T-cell (primary cell): ENCODE results near the gene PTPRD. TPM values are rescaled to one million over a fixed set of nuclear protein-coding genes. Genes with fewer than 3 reads are reported as not detected.

Experiments used
- ATAC-seq, 4 experiments: fragments of 200-7000 bp in 3 of 4; fragments of 150-1000 bp in 1 of 4; cut with Tn5 transposase; replicated peaks in 1 of 4; 1 replicate in 3 of 4; 2 replicates in 1 of 4; pipeline ENCODE4 v1.10.0; 2021; ENCODE audit warnings: moderate library complexity in 3 of 4, mild to moderate bottlenecking in 2 of 4, moderate number of reproducible peaks in 1 of 4
- CTCF ChIA-PET, 2 donors: fragments of 300-600 bp; sonication (Branson Sonifier 250); formaldehyde crosslinking; loops; one replicate each; lab custom pipeline; 2022; ENCODE audit warnings: antibody characterized with exemption in 2 of 2; lab: Charles Lee
- POLR2A ChIA-PET, 2 donors: fragments of 300-600 bp; sonication (Branson Sonifier 250); formaldehyde crosslinking; loops; one replicate each; lab custom pipeline; 2022; ENCODE audit warnings: antibody characterized with exemption in 2 of 2; lab: Charles Lee
- DNase-seq, 35 experiments: peaks; one replicate each; pipeline versions ENCODE4 v3.0.0 to v3.0.0-alpha.2; 2013 to 2023
- H3K27ac ChIP-seq: one replicate; pipeline ENCODE4 v1.5.1; 2013; ENCODE audit warnings: low read length
- H3K27me3 ChIP-seq, 2 experiments: replicated peaks in 1 of 2; 1 replicate in 1 of 2; 2 replicates in 1 of 2; pipeline versions ENCODE4 v1.6.1 to v1.7.0; 2013; ENCODE audit warnings: low read length in 1 of 2, mixed read lengths in 1 of 2; ENCODE audit not compliant: control insufficient read depth in 2 of 2, insufficient read depth in 2 of 2; ENCODE audit errors: extremely low read depth in 1 of 2
- H3K36me3 ChIP-seq, 2 donors: 1 replicate in 1 of 2; 2 replicates in 1 of 2; pipeline versions ENCODE4 v1.6.1 to v1.7.0; 2013; ENCODE audit warnings: low read length in 1 of 2; ENCODE audit not compliant: control insufficient read depth in 2 of 2, insufficient read depth in 1 of 2; ENCODE audit errors: extremely low read depth in 1 of 2
- H3K4me1 ChIP-seq, 2 experiments: 1 replicate in 1 of 2; 2 replicates in 1 of 2; pipeline versions ENCODE4 v1.6.1 to v1.7.0; 2013; ENCODE audit warnings: low read length in 2 of 2, mixed read lengths in 1 of 2; ENCODE audit not compliant: insufficient read depth in 2 of 2, control insufficient read depth in 1 of 2; ENCODE audit errors: extremely low read depth in 1 of 2
- H3K4me3 ChIP-seq, 2 donors: 1 replicate in 1 of 2; 2 replicates in 1 of 2; pipeline versions ENCODE4 v1.5.1 to v1.7.0; 2013; ENCODE audit warnings: mild to moderate bottlenecking in 2 of 2, low read length in 1 of 2, moderate library complexity in 1 of 2; ENCODE audit not compliant: control insufficient read depth in 1 of 2; ENCODE audit errors: extremely low read depth in 1 of 2
- H3K9me3 ChIP-seq: 2 replicates; pipeline ENCODE4 v1.7.0; 2013
- H3K27ac Mint-ChIP-seq, 2 donors: one replicate each; pipeline ENCODE4 v1.8.0; 2020 to 2021; ENCODE audit warnings: mild to moderate bottlenecking in 2 of 2, mixed read lengths in 2 of 2
- H3K27me3 Mint-ChIP-seq, 2 donors: one replicate each; pipeline ENCODE4 v1.8.0; 2021 to 2022; ENCODE audit warnings: mixed read lengths in 2 of 2
- H3K36me3 Mint-ChIP-seq: one replicate; pipeline ENCODE4 v1.8.0; 2021; ENCODE audit warnings: mixed read lengths
- H3K4me1 Mint-ChIP-seq, 3 donors: one replicate each; pipeline ENCODE4 v1.8.0; 2020 to 2022; ENCODE audit warnings: mixed read lengths in 3 of 3, mild to moderate bottlenecking in 1 of 3
- H3K4me3 Mint-ChIP-seq, 3 donors: one replicate each; pipeline ENCODE4 v1.8.0; 2020 to 2022; ENCODE audit warnings: mild to moderate bottlenecking in 3 of 3, mixed read lengths in 3 of 3, moderate library complexity in 3 of 3
- H3K9me3 Mint-ChIP-seq, 3 donors: one replicate each; pipeline ENCODE4 v1.8.0; 2020 to 2022; ENCODE audit warnings: mixed read lengths in 3 of 3
- WGBS: methylation state at CpG from one replicate; pipeline ENCODE4 v1.1.5; 2013; ENCODE audit warnings: missing lambda C conversion rate; ENCODE audit not compliant: insufficient coverage; 5-methylcytosine and 5-hydroxymethylcytosine counted together
- total RNA-seq, 35 experiments: library from RNA in 6 of 35; stranded (reverse) in 6 of 35; fragments of 120-200 nt in 1 of 35; gene quantifications; one replicate each; pipeline versions ENCODE4 v1.2.1 to v1.2.4 and lab custom pipeline; 2013 to 2026

The PTPRD gene
- total RNA-seq, 5 donors from 2014 or later (not counting 1 experiment from before 2014, with no cell fraction given), result 0.13 to 0.61 (median 0.38) TPM; not detected in 2

DNA sequence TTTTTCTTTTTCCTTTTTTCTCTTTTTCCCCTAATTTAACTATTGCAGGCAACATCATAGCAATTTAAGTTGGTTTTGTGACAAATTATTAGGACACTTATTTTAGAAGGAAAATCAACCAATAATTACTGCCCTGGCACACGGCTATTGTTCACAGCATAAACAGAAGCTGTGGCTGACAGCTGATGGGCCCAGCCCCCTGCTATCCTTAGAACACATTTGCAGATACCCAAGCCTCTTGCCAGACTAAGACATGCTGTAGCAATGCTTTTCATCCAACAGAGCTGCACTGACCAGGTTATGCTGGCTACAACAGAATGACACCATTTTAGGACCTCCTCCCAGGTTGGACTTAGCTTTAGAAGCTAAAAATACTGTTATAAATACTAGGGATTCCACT lies 1960.5 kb downstream of the PTPRD start:
- Histone ChIP-seq H3K36me3 (no peaks in the 10 kb centered on the region), H3K27me3 (no peaks in the 10 kb centered on the region), H3K4me3 (no peak overlapping the region), H3K27ac (no peak overlapping the region), H3K9me3 (no peaks in the 10 kb centered on the region), H3K4me1 (no peaks in the 10 kb centered on the region)
- DNase-seq, result no peak
- Mint-ChIP-seq H3K27ac (no peak overlapping the region), H3K4me1 (no peaks in the 10 kb centered on the region), H3K9me3 (no peaks in the 10 kb centered on the region), H3K4me3 (no peak overlapping the region), H3K36me3 (no peaks in the 10 kb centered on the region), H3K27me3 (no peaks in the 10 kb centered on the region)
- ChIA-PET CTCF (interaction anchor here in 1 of 2 donors (0.6 kb wide), 1 partner anchor 1892 kb away, joined by 3 read pairs; no protein-coding TSS in a partner anchor), POLR2A (interaction anchor here in 1 of 2 donors (0.6 kb wide), 1 partner anchor 195 kb away, joined by 4 read pairs; no protein-coding TSS in a partner anchor)
- no CpG with 5 or more reads among the region's 1 CpG for WGBS
- no peak for ATAC-seq

DNA sequence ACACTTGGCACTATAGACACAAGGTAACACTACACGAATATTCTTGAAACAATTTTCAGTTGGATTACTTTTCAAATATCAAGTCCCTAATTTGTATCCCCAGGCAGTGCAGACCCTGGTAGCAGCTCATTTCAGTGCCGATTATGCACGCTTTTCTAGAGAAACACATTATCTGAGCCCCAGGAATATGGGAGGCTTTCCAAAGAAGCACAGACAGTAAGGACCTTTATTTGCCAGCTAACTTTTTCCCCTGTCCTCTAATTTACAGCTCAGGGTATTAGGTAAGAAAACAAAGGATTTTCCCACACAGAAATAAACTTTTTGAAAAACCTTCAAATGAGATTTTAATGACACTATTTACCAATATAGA lies 1961.0 kb downstream of the PTPRD start:
- POLR2A ChIA-PET, result interaction anchor here in 1 of 2 donors (0.6 kb wide), 2 partner anchors 11 to 194 kb away, joined by 4 read pairs; no protein-coding TSS in a partner anchor
- Mint-ChIP-seq H3K27me3 (no peaks in the 10 kb centered on the region), H3K4me1 (no peaks in the 10 kb centered on the region), H3K36me3 (no peaks in the 10 kb centered on the region), H3K27ac (no peak overlapping the region), H3K4me3 (no peak overlapping the region), H3K9me3 (no peaks in the 10 kb centered on the region)
- Histone ChIP-seq H3K4me3 (no peak overlapping the region), H3K27me3 (no peaks in the 10 kb centered on the region), H3K27ac (no peak overlapping the region), H3K4me1 (no peaks in the 10 kb centered on the region), H3K9me3 (no peaks in the 10 kb centered on the region), H3K36me3 (no peaks in the 10 kb centered on the region)
- WGBS, result 100% methylated on average over 1 of the region's 3 CpGs
- ATAC-seq (no peak), DNase-seq (no peak)
- CTCF ChIA-PET, result no interaction called here

DNA sequence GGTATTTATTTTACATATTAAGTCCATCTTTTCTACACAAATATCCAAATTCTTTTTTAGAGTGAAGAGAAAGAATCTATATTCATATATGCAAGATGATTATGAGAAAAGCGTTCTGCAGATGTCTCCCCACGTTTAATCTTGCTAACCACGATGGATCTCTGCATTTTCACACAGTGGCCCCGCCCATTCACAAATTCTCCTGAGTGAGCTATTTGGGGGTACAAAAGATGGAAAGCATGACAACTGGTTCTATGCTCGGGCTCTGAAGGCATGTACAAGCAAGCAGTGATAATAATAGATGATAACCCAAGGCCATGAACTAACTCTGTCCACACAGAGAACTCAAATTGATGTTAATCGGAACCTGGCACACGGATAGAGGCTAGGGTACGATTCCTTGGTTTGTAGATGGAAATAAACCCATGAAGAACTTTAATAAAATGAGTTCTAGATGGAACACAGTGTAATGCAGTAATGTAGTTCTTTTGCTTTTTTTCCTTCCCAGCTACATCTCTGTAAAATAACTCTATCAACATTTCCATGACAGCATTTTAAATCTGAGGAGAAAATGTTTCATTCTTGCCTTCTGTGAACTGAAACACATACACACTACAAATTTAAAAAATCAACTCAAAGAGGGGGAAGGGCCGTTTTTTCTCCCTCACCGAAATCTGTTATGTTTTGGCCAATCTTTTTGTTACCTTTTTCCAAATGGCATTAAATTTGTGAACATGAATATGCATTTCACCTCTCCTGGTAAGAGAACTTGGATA lies 1961.5 kb downstream of the PTPRD start:
- no peaks in the 10 kb centered on the region for H3K27me3 Mint-ChIP-seq
- POLR2A ChIA-PET, result interaction anchor here in 1 of 2 donors (0.6 kb wide), 1 partner anchor 12 kb away, joined by 4 read pairs; no protein-coding TSS in a partner anchor
- CTCF ChIA-PET, result no interaction called here

DNA sequence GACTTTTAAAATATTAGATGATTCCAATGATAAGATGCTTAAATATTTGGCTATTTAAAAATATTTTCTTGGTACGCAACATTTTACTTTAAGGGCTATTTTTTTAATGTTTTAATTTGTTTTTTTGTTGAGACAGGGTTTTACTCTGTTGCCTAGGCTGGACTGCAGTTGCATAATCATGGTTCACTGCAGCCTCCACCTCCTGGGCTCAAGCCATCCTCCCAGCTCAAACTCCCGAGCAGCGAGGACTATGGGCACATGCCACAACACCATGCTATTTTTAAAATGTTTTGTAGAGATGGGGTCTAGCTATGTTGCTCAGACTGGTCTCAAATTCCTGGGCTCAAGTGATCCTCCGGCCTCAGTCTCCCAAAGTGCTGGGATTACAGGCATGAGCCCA lies 1963.0 kb downstream of the PTPRD start:
- no peaks in the 10 kb centered on the region for H3K9me3 ChIP-seq
- Mint-ChIP-seq H3K4me1 (no peaks in the 10 kb centered on the region), H3K36me3 (no peaks in the 10 kb centered on the region), H3K9me3 (no peaks in the 10 kb centered on the region), H3K27ac (no peak overlapping the region), H3K4me3 (no peak overlapping the region), H3K27me3 (no peaks in the 10 kb centered on the region)
- POLR2A ChIA-PET, result no interaction called here
- WGBS, result no CpG with 5 or more reads among the region's 4 CpGs
- H3K4me1 ChIP-seq, result no peaks in the 10 kb centered on the region
- CTCF ChIA-PET, result no interaction called here
- no peaks in the 10 kb centered on the region for H3K27me3 ChIP-seq
- no peak overlapping the region for H3K4me3 ChIP-seq
- no peak for ATAC-seq
- H3K27ac ChIP-seq, result no peak overlapping the region
- H3K36me3 ChIP-seq, result no peaks in the 10 kb centered on the region
- DNase-seq, result no peak

More for the DNA sequence above, 1961.5 kb downstream of the PTPRD start:
- no peaks in the 10 kb centered on the region for H3K36me3 Mint-ChIP-seq
- ATAC-seq, result no peak
- H3K4me1 ChIP-seq, result no peaks in the 10 kb centered on the region
- H3K36me3 ChIP-seq, result no peaks in the 10 kb centered on the region
- H3K4me1 Mint-ChIP-seq, result no peaks in the 10 kb centered on the region
- no peak overlapping the region for H3K4me3 ChIP-seq
- no peaks in the 10 kb centered on the region for H3K9me3 ChIP-seq
- DNase-seq, result no peak
- WGBS, result 50% methylated on average over 1 of the region's 10 CpGs
- H3K27me3 ChIP-seq, result no peaks in the 10 kb centered on the region
- H3K9me3 Mint-ChIP-seq, result no peaks in the 10 kb centered on the region
- no peak overlapping the region for H3K27ac Mint-ChIP-seq
- H3K4me3 Mint-ChIP-seq, result no peak overlapping the region
- no peak overlapping the region for H3K27ac ChIP-seq

DNA sequence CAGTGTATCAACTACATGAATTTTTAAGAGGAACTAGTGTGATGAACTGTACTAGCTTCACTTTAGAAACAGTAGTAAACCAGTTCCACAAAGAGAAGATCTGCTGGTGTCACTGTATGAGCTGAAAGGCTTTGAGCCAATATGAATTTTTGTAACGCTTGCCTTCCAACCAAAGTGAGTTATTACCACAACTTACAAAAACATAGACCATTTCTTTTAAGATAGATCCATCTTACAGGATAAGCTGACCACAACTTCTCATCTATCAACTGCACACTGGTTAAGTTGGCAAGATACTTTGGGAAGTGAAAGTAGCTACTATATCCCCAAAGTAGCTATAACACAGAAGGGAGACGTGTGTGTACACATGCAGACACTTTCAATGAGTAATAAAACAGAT lies 1963.6 kb downstream of the PTPRD start:
- H3K4me3 ChIP-seq, result no peak overlapping the region
- ChIA-PET CTCF (no interaction called here), POLR2A (no interaction called here)
- H3K9me3 Mint-ChIP-seq, result no peaks in the 10 kb centered on the region
- no CpG with 5 or more reads among the region's 2 CpGs for WGBS
- H3K27me3 ChIP-seq, result no peaks in the 10 kb centered on the region
- no peaks in the 10 kb centered on the region for H3K9me3 ChIP-seq
- H3K36me3 Mint-ChIP-seq, result no peaks in the 10 kb centered on the region
- H3K4me1 ChIP-seq, result no peaks in the 10 kb centered on the region
- DNase-seq, result no peak
- H3K27ac Mint-ChIP-seq, result no peak overlapping the region
- H3K4me3 Mint-ChIP-seq, result no peak overlapping the region
- H3K4me1 Mint-ChIP-seq, result no peaks in the 10 kb centered on the region
- no peaks in the 10 kb centered on the region for H3K36me3 ChIP-seq
- ATAC-seq, result no peak
- no peak overlapping the region for H3K27ac ChIP-seq
- H3K27me3 Mint-ChIP-seq, result no peaks in the 10 kb centered on the region

DNA sequence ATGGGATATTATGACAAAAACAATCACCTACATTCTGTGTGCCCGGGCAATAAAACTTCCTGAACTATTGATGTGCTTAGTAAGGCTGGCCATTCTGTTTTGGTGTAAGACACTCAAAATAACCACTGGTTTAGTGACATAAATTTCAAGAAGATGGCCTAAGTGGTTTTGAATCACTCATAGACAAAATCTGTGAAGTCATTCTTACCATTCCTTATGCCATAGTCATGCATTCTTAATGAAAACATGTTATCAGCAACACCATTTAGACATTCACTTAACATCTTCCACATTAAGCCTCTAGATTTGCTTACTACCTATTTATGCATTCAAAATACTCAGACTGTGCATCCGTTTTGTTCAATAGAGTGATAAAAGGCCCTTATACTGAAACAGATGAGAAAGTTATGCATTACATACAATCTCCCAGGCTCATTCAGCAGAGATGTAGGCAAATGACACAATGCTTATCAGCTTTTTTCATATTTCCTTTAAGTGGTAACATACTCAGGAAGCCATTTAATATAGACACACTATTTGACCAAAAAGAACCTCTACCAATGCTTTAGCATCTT lies 1964.4 kb downstream of the PTPRD start:
- H3K36me3 Mint-ChIP-seq, result no peaks in the 10 kb centered on the region
- H3K4me3 ChIP-seq, result no peak overlapping the region
- no peak for DNase-seq
- H3K9me3 ChIP-seq, result no peaks in the 10 kb centered on the region
- no peaks in the 10 kb centered on the region for H3K27me3 Mint-ChIP-seq
- CTCF ChIA-PET, result no interaction called here
- POLR2A ChIA-PET, result no interaction called here
- H3K4me1 Mint-ChIP-seq, result no peaks in the 10 kb centered on the region
- H3K27me3 ChIP-seq, result no peaks in the 10 kb centered on the region
- no peak for ATAC-seq
- no peak overlapping the region for H3K27ac Mint-ChIP-seq
- WGBS, result no CpG with 5 or more reads among the region's 2 CpGs
- H3K9me3 Mint-ChIP-seq, result no peaks in the 10 kb centered on the region
- H3K4me3 Mint-ChIP-seq, result no peak overlapping the region
- H3K36me3 ChIP-seq, result no peaks in the 10 kb centered on the region
- no peak overlapping the region for H3K27ac ChIP-seq
- H3K4me1 ChIP-seq, result no peaks in the 10 kb centered on the region
